GM18867 (cell line): ENCODE results near the gene ECSCR.

Experiments
- ATAC-seq: cut with Tn5 transposase; IDR thresholded peaks from one replicate; pipeline ENCODE4 v1.9.1; 2021; ENCODE audit warnings: mild to moderate bottlenecking, moderate library complexity; ENCODE audit not compliant: unreplicated experiment

ECSCR gene

DNA sequence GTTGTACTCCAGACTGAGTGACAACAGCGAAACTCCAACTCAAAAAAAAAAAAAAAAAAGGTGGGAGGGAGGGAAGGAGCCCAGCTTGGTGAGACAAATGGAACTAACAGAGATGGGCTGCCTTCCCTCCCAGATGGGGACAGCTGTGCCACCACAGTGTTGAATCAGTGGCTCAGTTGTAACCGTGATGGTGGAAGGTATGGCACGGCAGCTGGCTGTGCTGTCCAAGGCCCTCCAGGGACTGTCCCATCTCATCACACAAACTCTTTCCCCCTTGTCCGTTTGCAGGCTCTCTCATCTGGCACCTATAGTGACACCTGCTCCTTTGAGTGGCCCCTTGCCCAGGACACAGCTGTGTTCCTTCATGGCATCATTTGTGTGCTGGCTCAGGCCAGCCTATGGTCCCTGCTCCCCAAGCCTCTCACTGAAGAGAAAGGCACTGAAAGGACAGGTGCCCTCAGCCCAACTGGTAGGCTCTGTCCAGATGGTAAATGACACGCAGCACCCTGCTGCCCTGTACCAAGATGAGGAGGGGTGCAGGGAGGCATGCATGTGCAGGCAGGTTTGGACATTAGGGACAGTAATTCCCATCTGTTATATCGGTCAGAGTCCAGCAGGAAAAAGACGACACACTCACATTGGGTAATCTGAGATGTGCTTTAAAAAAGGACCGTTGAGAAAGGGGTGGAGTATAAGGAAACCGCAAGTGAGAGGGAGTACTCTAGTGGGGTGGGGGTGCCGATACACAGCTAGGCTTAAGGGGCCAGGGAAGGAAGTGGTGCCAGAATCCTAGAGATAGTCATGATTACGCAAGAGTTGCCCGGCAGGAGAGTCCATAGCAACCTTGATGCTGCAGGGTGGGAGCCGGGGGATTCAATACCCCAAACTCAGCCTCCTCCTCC lies 12.6 kb upstream of the ECSCR start:
- ATAC-seq = no peak

DNA sequence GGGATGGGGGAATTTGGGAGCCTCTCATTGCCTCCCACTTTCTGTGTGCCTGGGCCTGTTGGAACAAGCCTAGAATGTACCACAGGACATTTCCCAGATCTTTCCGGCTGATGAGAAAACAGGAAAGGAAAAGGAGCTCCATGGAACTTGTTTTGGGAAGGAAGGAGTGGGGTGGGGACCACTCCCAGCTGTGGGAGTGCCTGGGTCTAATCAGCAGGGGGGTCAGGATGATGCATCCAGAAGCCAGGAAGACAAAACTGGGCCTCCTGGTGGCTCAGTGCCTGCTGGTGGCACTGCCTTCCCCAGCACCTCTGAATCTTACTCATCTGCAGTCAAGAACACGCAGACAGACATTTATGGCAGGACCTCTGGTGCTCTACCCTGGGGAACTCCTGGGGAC lies 11.0 kb upstream of the ECSCR start:
- no peak for ATAC-seq

DNA sequence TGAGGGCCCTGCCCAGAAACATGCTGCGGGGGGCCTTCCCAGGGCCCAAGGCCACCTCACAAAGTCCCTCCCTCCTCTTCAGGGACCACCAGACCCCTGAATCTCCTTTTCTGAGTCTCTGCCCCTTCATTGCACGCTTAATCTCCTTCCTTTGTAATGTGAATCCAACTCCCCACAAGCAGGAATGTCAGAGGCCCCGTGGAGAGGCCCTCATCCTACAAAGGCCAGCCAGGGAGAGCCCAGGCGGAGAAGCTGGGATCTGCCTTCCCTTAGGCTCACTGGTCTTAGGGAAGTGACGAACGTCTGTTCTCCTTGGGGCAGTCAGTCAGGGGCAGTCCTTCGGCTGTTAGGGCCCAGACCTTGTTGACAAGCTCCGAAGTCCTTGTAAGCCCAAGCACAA lies 10.6 kb upstream of the ECSCR start:
- no peak for ATAC-seq

DNA sequence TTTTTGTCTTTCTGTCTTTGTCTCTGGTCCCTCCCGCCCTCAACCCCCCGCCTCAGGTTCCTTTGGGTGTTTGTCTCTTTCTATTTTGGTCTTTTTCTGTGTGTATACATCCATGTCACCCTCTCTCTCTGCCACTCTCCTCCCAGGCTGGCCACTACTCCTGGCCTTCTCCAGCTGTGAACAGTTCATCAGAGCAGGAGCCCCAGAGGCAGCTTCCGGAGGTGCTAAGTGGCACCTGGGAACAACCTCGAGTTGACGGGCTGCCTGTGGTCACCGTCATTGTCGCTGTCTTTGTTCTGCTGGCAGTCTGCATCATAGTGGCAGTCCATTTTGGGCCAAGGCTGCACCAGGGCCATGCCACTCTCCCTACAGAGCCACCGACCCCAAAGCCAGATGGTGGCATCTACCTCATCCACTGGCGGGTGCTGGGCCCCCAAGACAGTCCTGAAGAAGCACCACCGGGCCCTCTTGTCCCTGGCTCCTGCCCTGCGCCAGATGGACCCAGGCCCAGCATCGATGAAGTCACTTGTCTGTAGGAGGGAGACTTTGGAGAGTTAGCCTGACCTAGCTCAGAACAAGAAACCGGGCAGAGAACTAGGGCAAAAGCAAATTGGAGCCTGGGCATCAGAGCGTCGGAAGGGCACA lies 10.0 kb upstream of the ECSCR start:
- ATAC-seq = no peak

DNA sequence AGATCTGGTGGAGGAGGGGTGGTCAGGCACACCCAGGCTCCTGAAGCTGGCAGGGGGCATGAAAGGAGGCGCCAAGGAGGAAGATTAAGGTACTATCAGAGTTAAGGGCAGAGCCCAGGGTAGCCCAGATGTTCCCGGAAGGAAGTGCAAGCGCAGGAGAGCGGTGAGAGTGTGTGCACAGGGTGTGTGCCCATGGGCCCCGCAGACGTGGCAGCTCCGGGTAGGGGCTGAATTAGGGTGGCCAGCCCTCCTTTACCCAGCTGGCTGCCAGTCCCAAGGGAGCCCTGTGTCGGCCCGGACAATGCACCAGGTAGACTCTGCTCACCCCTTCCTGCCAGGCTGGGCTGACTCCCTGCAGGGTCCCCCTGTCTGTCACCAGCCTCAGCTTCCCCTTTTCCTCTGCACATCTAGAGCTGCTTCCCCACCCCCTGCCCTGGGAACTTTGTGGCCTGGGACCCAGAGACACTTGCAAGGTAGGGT lies 8.3 kb upstream of the ECSCR start, which contains the start of gene SMIM33:
Gene SMIM33 (plus strand): TSS at position 184 of the 480 bp plus-strand sequence. CDS start 118 bp downstream, at position 302.
- ATAC-seq = no peak

DNA sequence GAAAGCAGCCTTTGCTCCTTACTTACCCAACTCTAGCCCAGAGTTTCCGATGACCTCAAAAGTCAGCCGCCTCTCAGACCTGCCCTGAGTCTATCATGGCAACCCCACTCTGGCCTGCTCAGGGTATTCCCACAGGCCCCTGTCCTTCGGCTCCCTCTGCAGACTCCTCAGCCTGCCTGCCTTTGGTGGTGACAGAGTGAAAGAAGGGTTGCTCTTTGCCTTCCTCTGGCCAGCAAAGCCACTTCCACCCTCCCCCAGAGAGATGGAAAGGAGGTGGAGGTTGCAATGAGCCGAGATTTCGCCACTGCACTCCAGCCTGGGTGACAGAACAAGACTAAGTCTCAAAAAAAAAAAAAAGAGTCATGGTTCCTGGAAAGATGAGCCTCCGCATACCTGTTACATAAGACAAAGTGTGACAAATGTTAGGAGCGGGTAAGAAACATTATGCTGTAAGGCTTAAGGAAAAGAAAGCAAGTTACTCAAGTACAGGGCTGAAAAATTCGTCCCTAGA lies 5.9 kb upstream of the ECSCR start:
- ATAC-seq = no peak

DNA sequence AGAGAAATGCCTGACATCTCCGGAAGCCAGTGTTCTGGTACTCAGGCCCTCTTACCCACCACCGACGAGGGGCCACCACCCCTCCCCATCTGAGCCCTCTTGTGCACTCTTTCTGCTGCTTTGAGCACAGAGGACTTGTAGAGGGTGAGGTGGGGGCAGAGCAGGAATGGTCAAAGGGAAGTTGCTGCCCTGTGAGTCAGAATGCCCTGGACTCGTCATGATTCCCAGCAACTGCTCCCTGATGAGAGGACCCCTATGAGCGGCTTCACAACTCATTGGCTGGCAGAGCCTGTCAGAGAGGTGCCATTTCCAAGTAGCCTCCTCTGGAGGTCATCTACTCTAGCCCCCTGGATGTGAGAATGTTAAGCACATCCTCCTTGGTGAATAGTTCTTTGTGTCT lies 845 bp downstream of the ECSCR start:
- ATAC-seq = no peak

DNA sequence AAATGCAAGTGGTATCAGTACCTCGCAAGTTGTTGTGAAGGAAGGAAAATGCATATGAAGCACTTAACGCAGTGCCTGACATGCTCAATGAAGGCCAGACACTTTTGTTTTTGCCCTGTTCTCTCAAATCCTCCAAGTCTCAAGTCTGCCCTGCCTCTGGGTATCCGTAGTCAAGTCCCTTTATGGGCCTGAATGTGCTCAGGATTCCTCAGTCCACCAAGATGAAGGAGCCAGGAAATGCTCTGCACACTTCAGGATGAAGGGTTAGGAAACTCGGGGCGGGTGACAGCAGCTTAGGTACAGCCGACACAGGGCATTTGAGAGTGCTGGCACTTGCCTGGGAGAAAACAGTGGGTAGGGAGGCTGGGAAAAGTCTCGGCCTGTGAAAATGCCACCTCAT lies 1.4 kb downstream of the ECSCR start:
- ATAC-seq = no peak

DNA sequence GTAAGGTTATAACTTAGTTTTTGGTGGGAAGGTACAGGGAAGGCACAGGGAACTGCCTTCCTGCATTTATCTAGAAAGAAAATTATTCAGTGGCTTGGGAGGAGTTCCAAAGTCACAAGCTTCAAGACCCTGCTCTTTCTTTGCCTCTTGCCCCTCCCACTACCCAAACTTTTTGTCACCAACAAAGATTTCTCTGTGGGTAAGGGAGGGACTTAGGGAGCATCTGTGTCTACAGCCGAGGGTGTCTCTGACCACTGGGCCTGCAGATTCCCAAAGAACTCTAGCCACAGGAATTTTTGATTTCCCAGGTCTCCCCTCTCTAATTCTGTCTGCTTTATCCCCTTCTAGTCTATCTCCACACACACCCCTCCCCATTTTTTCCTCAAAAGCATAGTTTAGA lies 2.1 kb downstream of the ECSCR start:
- no peak for ATAC-seq

DNA sequence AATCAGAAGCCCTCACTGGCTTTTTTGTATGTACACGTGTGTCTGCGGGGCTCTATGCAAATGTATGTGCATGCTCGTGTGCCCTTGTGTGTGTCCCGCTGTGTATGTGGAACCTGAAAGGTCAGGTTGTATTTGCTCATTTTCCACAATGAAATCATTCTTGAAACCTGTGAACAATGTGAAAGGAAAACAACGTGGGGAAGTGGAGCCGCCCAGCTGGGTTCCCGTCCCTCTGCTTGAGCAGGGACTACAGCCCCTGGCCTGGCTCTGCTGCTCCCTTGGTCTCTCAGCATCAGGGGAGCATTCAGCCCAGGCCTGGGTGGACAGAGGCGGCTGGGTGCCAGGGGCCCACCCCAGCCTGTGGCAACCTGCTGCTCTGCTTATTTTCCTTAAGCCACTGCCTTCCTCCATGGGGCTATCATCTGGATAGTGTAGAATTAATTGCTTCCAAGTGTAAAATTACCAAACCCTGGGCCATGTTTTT lies 3.0 kb downstream of the ECSCR start:
- peak; percentile 36 for ATAC-seq

DNA sequence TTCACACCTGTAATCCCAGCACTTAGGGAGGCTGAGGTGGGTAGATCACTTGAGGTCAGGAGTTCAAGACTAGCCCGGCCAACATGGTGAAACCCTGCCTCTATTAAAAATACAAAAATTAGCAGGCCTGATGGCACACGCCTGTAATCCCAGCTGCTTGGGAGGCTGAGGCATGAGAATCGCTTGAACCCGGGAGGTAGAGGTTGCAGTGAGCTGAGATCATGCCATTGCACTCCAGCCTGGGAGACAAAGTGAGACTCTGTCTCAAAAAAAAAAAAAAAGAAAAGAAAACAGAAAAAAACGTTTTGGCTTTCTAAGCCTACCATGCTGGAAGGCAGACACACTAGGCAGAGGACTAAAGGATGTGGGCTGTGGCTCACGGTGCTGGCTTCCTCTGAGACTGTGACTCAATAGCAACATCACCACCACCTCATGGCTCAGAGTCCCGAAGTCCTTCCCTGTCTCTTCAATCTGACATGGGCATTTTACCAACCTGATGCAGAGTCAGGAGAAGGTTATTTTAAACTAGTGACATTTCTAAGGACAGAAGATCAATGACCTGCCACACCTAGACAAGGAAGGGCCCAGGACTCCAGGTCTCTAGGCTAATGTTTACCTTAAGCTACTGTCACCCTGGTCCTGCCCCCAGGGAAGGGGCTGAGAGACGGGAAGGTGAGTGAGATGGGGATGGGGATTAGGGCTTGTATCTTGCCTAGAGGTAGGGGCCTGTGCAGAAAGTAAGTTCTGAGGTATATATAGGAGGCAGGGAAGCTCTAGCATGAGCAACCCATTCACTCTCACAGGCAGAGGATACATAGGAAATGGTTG lies 3.7 kb downstream of the ECSCR start:
- peak; percentile 66 for ATAC-seq

DNA sequence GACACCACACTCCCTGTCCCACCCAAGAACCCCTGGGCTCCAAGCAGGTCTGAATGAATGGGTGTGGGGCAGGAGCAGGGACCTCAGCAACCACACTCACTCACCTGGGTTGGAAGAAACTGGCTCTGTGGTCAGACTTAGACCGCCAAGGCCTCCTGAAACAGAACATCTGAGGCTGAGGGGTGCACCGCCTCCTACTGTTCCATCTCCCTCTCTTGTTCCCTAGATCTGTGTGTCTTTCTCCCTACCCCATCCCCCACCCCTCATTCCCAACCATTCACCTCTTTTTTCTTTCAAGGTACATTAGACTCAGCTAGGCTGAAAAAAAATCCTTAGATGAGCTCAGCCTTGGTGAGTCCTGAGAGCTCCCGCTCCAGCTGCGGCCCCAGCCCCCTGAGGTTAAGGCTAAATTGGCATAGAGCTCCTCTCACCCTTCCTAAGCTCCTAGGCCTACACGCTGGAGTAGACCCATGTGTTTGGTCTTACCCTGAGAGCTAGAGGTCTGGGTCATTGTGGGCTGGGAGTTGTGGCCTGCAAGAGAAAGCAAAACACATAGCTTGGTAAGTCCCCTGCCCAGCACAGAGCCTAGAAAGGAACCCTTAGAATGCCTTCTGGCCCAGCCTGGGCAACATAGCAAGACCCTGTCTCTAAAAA lies 4.8 kb downstream of the ECSCR start:
- ATAC-seq = no peak

DNA sequence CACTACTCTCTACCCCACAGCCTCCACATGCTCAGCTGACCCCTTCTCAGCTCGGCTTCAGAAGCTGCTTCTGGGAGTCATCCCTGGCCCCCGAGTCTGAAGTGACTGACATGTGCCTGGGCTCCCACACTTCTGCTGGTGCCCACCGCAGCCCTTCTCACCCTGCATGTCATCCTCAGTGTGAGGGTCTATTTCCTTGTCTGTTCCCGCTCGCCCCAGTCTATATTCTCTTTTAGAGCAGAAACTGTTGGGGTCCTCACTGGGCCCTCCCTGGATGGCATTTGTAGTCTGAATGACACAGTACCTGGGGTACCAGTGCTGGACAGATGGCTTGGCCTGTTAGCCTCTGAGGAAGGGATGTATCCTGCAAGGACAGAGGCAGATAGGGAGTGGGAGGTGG lies 5.3 kb downstream of the ECSCR start:
- no peak for ATAC-seq

DNA sequence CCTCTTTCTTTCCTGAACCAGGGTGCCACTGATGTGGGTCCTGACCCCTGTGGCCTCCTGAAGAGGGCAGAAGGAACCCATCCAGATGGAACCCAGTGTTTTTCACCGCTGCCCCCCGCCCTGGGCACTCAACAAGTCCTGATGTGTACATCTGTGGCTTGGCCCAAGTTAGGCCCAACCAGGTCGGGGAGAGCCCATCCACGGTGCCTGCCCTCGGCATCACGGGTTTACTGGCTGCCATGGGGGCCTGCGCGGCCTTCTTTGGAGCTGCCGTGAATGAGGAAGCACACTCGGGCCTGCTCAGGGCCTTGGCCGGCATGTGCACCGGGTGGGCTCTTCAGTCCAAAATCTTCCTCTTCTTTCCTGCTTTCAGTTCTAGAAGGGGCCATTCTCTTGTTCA lies 5.8 kb downstream of the ECSCR start:
- ATAC-seq = no peak

DNA sequence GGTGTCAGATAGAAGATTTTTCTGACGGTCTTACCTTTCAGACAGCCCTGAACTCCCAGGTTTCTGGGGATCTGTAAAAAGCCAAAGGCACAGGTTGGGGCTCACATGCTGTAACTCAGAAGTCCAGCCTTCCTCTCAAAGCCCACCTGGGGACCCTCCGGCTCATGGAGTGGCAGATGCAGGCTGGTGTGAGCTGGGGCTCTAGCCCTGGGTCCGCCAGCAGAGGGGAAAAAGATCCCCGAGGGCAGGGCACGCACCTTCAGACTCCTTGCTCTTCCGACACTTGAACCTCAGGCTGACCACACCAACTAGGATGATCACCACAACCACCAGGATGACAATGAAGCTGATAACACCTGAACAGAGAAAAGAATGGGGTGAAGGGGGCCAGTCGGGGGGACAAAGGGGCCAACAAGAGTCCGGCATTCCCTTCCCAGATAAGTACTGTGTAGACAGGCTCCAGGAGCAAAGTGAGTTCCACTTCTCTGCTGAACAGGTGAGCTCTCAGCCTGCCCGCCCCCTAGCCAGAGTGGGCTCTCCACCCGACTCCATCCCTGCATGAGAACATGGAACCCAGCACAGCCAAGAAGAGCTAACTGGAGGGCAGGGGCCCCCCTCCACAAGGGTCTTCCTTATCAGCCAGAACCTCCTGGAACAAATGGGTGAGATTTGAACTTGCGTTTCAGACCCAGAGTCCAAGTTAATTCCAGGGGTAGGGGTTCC lies 7.8 kb downstream of the ECSCR start:
- no peak for ATAC-seq

DNA sequence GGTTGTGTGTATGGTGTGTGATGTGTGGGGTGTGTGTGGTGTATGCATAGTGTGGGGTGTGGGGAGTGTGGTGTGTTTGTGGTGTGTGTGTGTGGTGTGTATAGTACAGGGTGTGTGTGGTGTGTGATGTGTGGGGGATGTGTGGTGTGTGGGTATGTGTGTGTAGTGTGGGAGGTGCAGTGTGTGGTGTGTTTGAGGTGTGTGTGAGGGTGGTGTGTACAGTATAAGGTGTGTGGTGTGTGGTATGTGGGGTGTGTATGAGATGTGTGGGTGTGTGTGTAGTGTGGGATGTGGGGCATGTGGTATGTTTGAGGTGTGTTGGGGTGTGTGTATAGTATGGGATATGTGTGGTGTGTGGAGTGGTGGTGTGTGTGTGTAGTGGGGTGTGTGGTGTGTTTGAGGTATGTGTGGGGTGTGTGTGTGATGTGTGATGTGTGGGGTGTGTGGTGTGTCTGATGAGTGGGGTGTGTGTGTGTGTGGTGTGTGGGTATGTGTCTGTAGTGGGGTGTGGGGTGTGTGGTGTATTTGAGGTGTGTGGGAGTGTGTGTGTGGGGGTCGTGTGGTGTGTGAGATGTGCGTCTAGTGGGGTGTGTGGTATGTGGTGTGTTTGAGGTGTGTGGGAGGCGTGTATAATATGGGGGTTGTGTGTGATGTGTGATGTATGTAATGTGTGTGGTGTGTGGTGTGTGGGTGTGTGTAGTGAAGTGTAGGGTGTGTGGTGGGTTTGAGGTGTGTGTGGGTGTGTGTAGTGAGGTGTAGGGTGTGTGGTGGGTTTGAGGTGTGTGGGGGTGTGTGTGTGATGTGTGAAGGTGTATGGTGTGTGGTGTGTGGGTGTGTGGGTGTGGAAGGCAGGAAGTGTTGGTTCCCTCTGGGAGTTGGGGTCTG lies 8.6 kb downstream of the ECSCR start:
- ATAC-seq = no peak

DNA sequence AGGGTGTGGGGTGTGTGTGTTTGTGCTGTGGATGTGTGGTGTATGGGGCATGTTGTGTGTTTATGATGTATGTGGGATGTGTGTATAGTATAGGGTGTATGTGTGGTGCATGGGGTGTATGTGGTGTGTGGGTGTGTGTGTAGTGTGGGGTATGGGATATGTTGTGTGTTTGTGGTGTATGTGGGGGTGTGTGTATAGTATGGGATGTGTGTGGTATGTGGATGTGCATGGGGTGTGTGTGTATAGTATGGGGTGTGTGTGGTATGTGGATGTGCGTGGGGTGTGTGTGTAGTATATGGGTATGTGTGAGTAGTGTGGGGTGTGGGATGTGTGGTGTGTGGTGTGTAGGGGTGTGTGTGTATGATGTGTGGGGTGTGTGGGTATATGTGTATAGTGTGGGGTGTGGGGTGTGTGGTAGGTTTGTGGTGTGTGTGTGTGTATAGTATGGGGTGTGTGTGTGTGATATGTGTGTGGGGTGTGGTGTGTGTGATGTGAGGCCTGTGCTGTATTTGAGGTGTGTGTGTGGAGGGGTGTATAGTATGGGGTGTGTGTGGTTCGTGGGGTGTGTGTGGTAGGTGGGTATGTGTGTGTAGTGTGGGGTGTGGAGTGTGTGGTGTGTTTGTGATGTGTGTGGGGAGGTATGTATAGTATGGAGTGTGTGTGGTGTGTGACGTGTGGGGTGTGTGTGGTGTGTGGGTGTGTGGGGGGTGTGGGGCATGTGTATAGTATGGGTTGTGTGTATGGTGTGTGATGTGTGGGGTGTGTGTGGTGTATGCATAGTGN lies 10.5 kb downstream of the ECSCR start:
- ATAC-seq = no peak

DNA sequence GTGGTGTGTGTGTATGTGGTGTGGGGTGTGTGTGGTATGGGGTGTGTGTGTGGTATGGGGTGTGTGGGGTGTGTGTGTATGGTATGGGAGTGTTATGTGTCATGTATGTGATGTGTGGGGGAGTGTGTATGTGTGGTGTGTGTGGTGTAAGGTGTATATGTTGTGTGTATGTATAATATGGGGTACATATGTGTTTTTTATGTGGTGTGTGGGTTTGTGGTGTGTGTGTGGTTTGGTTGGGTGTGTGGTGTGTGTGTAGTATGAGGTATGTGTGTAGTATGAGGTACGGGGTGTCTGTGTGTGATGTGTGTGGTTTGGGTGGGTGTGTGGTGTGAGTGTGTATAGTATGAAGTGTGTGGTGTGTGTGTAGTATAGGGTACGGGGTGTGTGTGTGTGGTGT lies 11.4 kb downstream of the ECSCR start:
- ATAC-seq = no peak
